Skeletal muscle cell (primary cell): ENCODE data around the gene ROPN1.
"Not testable (repeated sequence)": the region's sequence is repeated elsewhere in the genome, so short reads cannot be mapped to it uniquely, and the experiment has no call there.

Experiments used
- DNase-seq: peaks from one replicate; pipeline ENCODE4 v3.0.0-alpha.2; 2010; ENCODE audit warnings: low read depth
- H3K4me3 ChIP-seq: 2 replicates; pipeline ENCODE4 v1.5.1; 2011; ENCODE audit warnings: low read depth, mild to moderate bottlenecking, control low read depth, low read length, moderate library complexity

ROPN1 gene

GRCh38 chr3:124002405-124003079 lies 10.6 kb upstream of the ROPN1 start:
- H3K4me3 ChIP-seq, DNase-seq: not testable (repeated sequence)

- not testable (repeated sequence) for H3K4me3 ChIP-seq, DNase-seq
These were observed 9.4 kb upstream of the ROPN1 start for GRCh38 chr3:124001366-124001765.

GRCh38 chr3:123997543-123997942 lies 5.6 kb upstream of the ROPN1 start:
- H3K4me3 ChIP-seq = no peak overlapping the region
- DNase-seq = no peak

GRCh38 chr3:123993818-123994217 lies 1.9 kb upstream of the ROPN1 start:
- no peak for DNase-seq
- no peak overlapping the region for H3K4me3 ChIP-seq

- no peak overlapping the region for H3K4me3 ChIP-seq
- no peak for DNase-seq
These were observed 5.5 kb downstream of the ROPN1 start for GRCh38 chr3:123986427-123986826.

- no peak for DNase-seq
- no peak overlapping the region for H3K4me3 ChIP-seq
These were observed 7.0 kb downstream of the ROPN1 start for GRCh38 chr3:123984957-123985356.

GRCh38 chr3:123984350-123984749 lies 7.6 kb downstream of the ROPN1 start:
- H3K4me3 ChIP-seq = no peak overlapping the region
- DNase-seq = no peak

GRCh38 chr3:123981317-123981716 lies 10.6 kb downstream of the ROPN1 start:
- H3K4me3 ChIP-seq, DNase-seq: not testable (repeated sequence)

GRCh38 chr3:123980539-123980938 lies 11.4 kb downstream of the ROPN1 start:
- H3K4me3 ChIP-seq = no peak overlapping the region
- no peak for DNase-seq

GRCh38 chr3:123979525-123980501 lies 12.1 kb downstream of the ROPN1 start:
- peak overlapping the region; percentile 45 for H3K4me3 ChIP-seq
- DNase-seq = not testable (repeated sequence)

- not testable (repeated sequence) for H3K4me3 ChIP-seq, DNase-seq
These were observed 15.0 kb downstream of the ROPN1 start for GRCh38 chr3:123976904-123977303.

GRCh38 chr3:123976181-123976898 lies 15.6 kb downstream of the ROPN1 start:
- DNase-seq = peak; percentile 14
- not testable (repeated sequence) for H3K4me3 ChIP-seq

GRCh38 chr3:123975030-123975429 lies 16.9 kb downstream of the ROPN1 start:
- H3K4me3 ChIP-seq = not testable (repeated sequence)

GRCh38 chr3:123971406-123971805 lies 20.5 kb downstream of the ROPN1 start:
- no peak overlapping the region for H3K4me3 ChIP-seq
- DNase-seq = no peak

More at GRCh38 chr3:123975030-123975429, 16.9 kb downstream of the ROPN1 start:
- DNase-seq = not testable (repeated sequence)

GRCh38 chr3:123967260-123967659 lies 24.7 kb downstream of the ROPN1 start:
- H3K4me3 ChIP-seq, DNase-seq: not testable (repeated sequence)

- not testable (repeated sequence) for DNase-seq, H3K4me3 ChIP-seq
These were observed 25.1 kb downstream of the ROPN1 start for GRCh38 chr3:123966799-123967198.

- H3K4me3 ChIP-seq, DNase-seq: not testable (repeated sequence)
These were observed 27.1 kb downstream of the ROPN1 start for GRCh38 chr3:123964793-123965192.

- no peak for DNase-seq
- peak overlapping the region; percentile 80 for H3K4me3 ChIP-seq
These were observed 30.4 kb downstream of the ROPN1 start for GRCh38 chr3:123961508-123961856.

- H3K4me3 ChIP-seq = peak within 1 kb of the TSS; percentile 80
- DNase-seq = peak; percentile 89
These were observed 31.0 kb downstream of the ROPN1 start, which contains the start of gene CCDC14 for GRCh38 chr3:123960781-123961507. Gene CCDC14 (minus strand): TSS chr3:123961229. CDS start chr3:123961173, 56 bp downstream.
